Osteoblast (primary cell): Measurements from ENCODE around the gene TRIM32. TPM values are rescaled to one million over a fixed set of nuclear protein-coding genes. Genes with fewer than 3 reads are reported as not detected.

ENCODE experiments used
- DNase-seq: peaks from one replicate; pipeline ENCODE4 v3.0.0; 2011; ENCODE audit warnings: low spot score, mixed read lengths; ENCODE audit not compliant: insufficient read length; ENCODE audit errors: missing footprints
- H2AFZ ChIP-seq: 2 replicates; pipeline ENCODE4 v1.6.0; 2011; ENCODE audit warnings: mild to moderate bottlenecking, low read length
- H3K27ac ChIP-seq: 2 replicates; pipeline ENCODE4 v1.5.1; 2011; ENCODE audit warnings: mild to moderate bottlenecking, low read depth, low read length, moderate library complexity
- H3K27me3 ChIP-seq: 2 replicates; pipeline ENCODE4 v1.6.0; 2012; ENCODE audit warnings: mild to moderate bottlenecking, control low read depth, inconsistent platforms, low read length, moderate library complexity; ENCODE audit not compliant: insufficient read depth
- H3K36me3 ChIP-seq: 2 replicates; pipeline ENCODE4 v1.5.1; 2011; ENCODE audit warnings: mild to moderate bottlenecking, low read length, control low read depth, moderate library complexity; ENCODE audit not compliant: insufficient read depth
- H3K4me1 ChIP-seq: 2 replicates; pipeline ENCODE4 v1.5.1; 2011; ENCODE audit warnings: mild to moderate bottlenecking, low read length, control low read depth, moderate library complexity; ENCODE audit not compliant: insufficient read depth
- H3K4me2 ChIP-seq: 2 replicates; pipeline ENCODE4 v1.6.0; 2011; ENCODE audit warnings: mild to moderate bottlenecking, low read length; ENCODE audit not compliant: insufficient read depth
- H3K4me3 ChIP-seq: fragments of 200-600 bp; sonication (generic); 3 replicates; pipeline ENCODE4 v1.5.1; 2012; ENCODE audit warnings: mild to moderate bottlenecking, low read length, inconsistent platforms; ENCODE audit not compliant: insufficient read depth
- H3K79me2 ChIP-seq: 2 replicates; pipeline ENCODE4 v1.6.0; 2012; ENCODE audit warnings: mild to moderate bottlenecking, low read length, control low read depth, inconsistent platforms; ENCODE audit not compliant: insufficient read depth
- H3K9me3 ChIP-seq: 2 replicates; pipeline ENCODE4 v1.5.1; 2011; ENCODE audit warnings: low read depth, low read length, control low read depth
- H4K20me1 ChIP-seq: 2 replicates; pipeline ENCODE4 v1.6.0; 2012; ENCODE audit warnings: mild to moderate bottlenecking, low read length, control low read depth; ENCODE audit not compliant: insufficient read depth
- CTCF ChIP-seq: IDR thresholded peaks from 2 replicates; pipeline ENCODE4 v1.5.1; 2011; ENCODE audit warnings: mild to moderate bottlenecking, low read depth, low read length, moderate library complexity; ENCODE audit errors: extremely low read depth
- total RNA-seq: library from RNA; depleted of rRNA; stranded (reverse); fragments of >200 nt; gene quantifications from 2 replicates; pipeline ENCODE4 v1.2.3, GENCODE V29; 2012

TRIM32 gene
- total RNA-seq, 1 donor, result 34.7 TPM

GRCh38 chr9:116720111-116720510 is 33.0 kb downstream of the TRIM32 start:
- no peaks in the 10 kb centered on the region for H3K27me3 ChIP-seq
- no peaks in the 10 kb centered on the region for H3K36me3 ChIP-seq
- H2AFZ ChIP-seq, result no peak overlapping the region
- no peaks in the 10 kb centered on the region for H3K79me2 ChIP-seq
- no peak for DNase-seq
- H3K9me3 ChIP-seq, result no peaks in the 10 kb centered on the region
- TF ChIP-seq CTCF, result no peak
- H3K4me1 ChIP-seq, result no peaks in the 10 kb centered on the region
- H4K20me1 ChIP-seq, result no peaks in the 10 kb centered on the region
- no peak overlapping the region for H3K4me2 ChIP-seq
- H3K27ac ChIP-seq, result no peak overlapping the region
- no peak overlapping the region for H3K4me3 ChIP-seq

GRCh38 chr9:116721411-116721810 is 34.3 kb downstream of the TRIM32 start:
- Histone ChIP-seq H3K36me3 (no peaks in the 10 kb centered on the region), H4K20me1 (no peaks in the 10 kb centered on the region)

GRCh38 chr9:116721944-116722343 is 34.8 kb downstream of the TRIM32 start:
- H3K9me3 ChIP-seq, result no peaks in the 10 kb centered on the region
- H3K79me2 ChIP-seq, result no peaks in the 10 kb centered on the region
- no peaks in the 10 kb centered on the region for H3K4me1 ChIP-seq
- H3K4me2 ChIP-seq, result no peak overlapping the region
- H2AFZ ChIP-seq, result no peak overlapping the region
- no peak for DNase-seq
- no peaks in the 10 kb centered on the region for H3K27me3 ChIP-seq
- no peak overlapping the region for H3K27ac ChIP-seq
- TF ChIP-seq CTCF, result no peak
- no peaks in the 10 kb centered on the region for H4K20me1 ChIP-seq
- no peaks in the 10 kb centered on the region for H3K36me3 ChIP-seq
- no peak overlapping the region for H3K4me3 ChIP-seq

More at GRCh38 chr9:116721411-116721810, 34.3 kb downstream of the TRIM32 start:
- H3K27me3 ChIP-seq, result no peaks in the 10 kb centered on the region
- H3K79me2 ChIP-seq, result no peaks in the 10 kb centered on the region
- no peak overlapping the region for H3K4me2 ChIP-seq
- DNase-seq, result no peak
- no peak overlapping the region for H3K27ac ChIP-seq
- H2AFZ ChIP-seq, result no peak overlapping the region
- H3K9me3 ChIP-seq, result no peaks in the 10 kb centered on the region
- no peaks in the 10 kb centered on the region for H3K4me1 ChIP-seq
- TF ChIP-seq CTCF, result no peak
- H3K4me3 ChIP-seq, result no peak overlapping the region

- no peaks in the 10 kb centered on the region for H3K79me2 ChIP-seq
- H3K4me1 ChIP-seq, result no peaks in the 10 kb centered on the region
- no peak for DNase-seq
- no peaks in the 10 kb centered on the region for H3K9me3 ChIP-seq
- H3K36me3 ChIP-seq, result no peaks in the 10 kb centered on the region
- no peak overlapping the region for H2AFZ ChIP-seq
- H3K4me3 ChIP-seq, result no peak overlapping the region
- H3K27me3 ChIP-seq, result no peaks in the 10 kb centered on the region
- H3K27ac ChIP-seq, result no peak overlapping the region
- no peak overlapping the region for H3K4me2 ChIP-seq
- TF ChIP-seq CTCF, result no peak
- H4K20me1 ChIP-seq, result no peaks in the 10 kb centered on the region
Observed at GRCh38 chr9:116724123-116724522, 37.0 kb downstream of the TRIM32 start.
